H1 (cell line): Measurements from ENCODE around the gene CERT1. TPM values are rescaled to one million over a fixed set of nuclear protein-coding genes. Genes with fewer than 3 reads are reported as not detected.

Experiments
- CTCF ChIA-PET: fragments of 300-600 bp; sonication (Branson Sonifier 250); formaldehyde crosslinking; loops from one replicate; lab custom pipeline; 2021; ENCODE audit not compliant: partially characterized antibody; lab: Charles Lee
- POLR2A ChIA-PET: fragments of 300-600 bp; sonication (Branson Sonifier 250); formaldehyde crosslinking; loops from one replicate; lab custom pipeline; 2021; ENCODE audit warnings: inconsistent platforms; ENCODE audit not compliant: partially characterized antibody; lab: Charles Lee
- DNase-seq, 2 experiments: peaks; one replicate each; pipeline versions ENCODE4 v3.0.0 to v3.0.0-alpha.2; 2010 to 2022; ENCODE audit warnings: low spot score in 2 of 2, low read depth in 1 of 2, mixed read lengths in 1 of 2
- FAIRE-seq: peaks from 2 replicates; lab custom pipeline; 2011; peaks lifted over from hg19 to GRCh38; lab: Jason Lieb, UNC
- H2AFZ ChIP-seq: 2 replicates; pipeline ENCODE4 v1.8.1; 2012; ENCODE audit warnings: low read length, inconsistent platforms
- H2AK5ac ChIP-seq: 2 replicates; pipeline ENCODE4 v1.6.1; 2013; ENCODE audit warnings: low read depth, low read length
- H2BK120ac ChIP-seq: replicated peaks from 2 replicates; pipeline ENCODE3; 2013; ENCODE audit warnings: low read depth, low read length, inconsistent platforms
- H2BK12ac ChIP-seq: 2 replicates; pipeline ENCODE4 v1.6.1; 2013; ENCODE audit warnings: low read depth, low read length
- H2BK15ac ChIP-seq: 2 replicates; pipeline ENCODE4 v1.6.1; 2013; ENCODE audit warnings: low read length
- H2BK20ac ChIP-seq: 2 replicates; pipeline ENCODE4 v1.6.1; 2013; ENCODE audit warnings: low read length
- H2BK5ac ChIP-seq: 2 replicates; pipeline ENCODE4 v1.6.1; 2013; ENCODE audit warnings: low read depth, low read length
- H3K14ac ChIP-seq: 2 replicates; pipeline ENCODE4 v1.6.1; 2013; ENCODE audit warnings: inconsistent platforms; ENCODE audit not compliant: insufficient read length
- H3K18ac ChIP-seq: 2 replicates; pipeline ENCODE4 v1.6.1; 2013; ENCODE audit warnings: low read length; ENCODE audit errors: extremely low read depth
- H3K23ac ChIP-seq: 2 replicates; pipeline ENCODE4 v1.6.1; 2013; ENCODE audit warnings: inconsistent platforms; ENCODE audit not compliant: insufficient read length
- H3K23me2 ChIP-seq: 2 replicates; pipeline ENCODE4 v1.6.1; 2013; ENCODE audit warnings: low read depth, low read length
- H3K27ac ChIP-seq: 2 replicates; pipeline ENCODE4 v1.6.1; 2011; ENCODE audit warnings: low read depth, low read length, inconsistent platforms
- H3K27me3 ChIP-seq, 4 experiments: replicated peaks in 1 of 4; 1 replicate in 1 of 4; 2 replicates in 3 of 4; pipeline versions ENCODE4 v1.6.1 to v1.8.1; 2011 to 2013; ENCODE audit warnings: low read length in 3 of 4, mild to moderate bottlenecking in 3 of 4, inconsistent platforms in 2 of 4, mixed read lengths in 2 of 4, moderate library complexity in 1 of 4; ENCODE audit not compliant: control insufficient read depth in 3 of 4, insufficient read depth in 3 of 4; ENCODE audit errors: extremely low read depth in 1 of 4
- H3K36me3 ChIP-seq, 4 experiments: 2 replicates each; pipeline versions ENCODE4 v1.6.1 to v1.8.1; 2011 to 2013; ENCODE audit warnings: mild to moderate bottlenecking in 4 of 4, low read length in 3 of 4, moderate library complexity in 2 of 4, control low read depth in 1 of 4, inconsistent platforms in 1 of 4; ENCODE audit not compliant: insufficient read depth in 4 of 4, control insufficient read depth in 2 of 4
- H3K4ac ChIP-seq: replicated peaks from 2 replicates; pipeline ENCODE3; 2013; ENCODE audit warnings: low read length, low read depth, mixed read lengths, inconsistent platforms; ENCODE audit not compliant: insufficient read length
- H3K4me1 ChIP-seq, 4 experiments: replicated peaks in 1 of 4; 1 replicate in 1 of 4; 2 replicates in 3 of 4; pipeline versions ENCODE4 v1.6.1 to v1.8.1; 2011 to 2013; ENCODE audit warnings: low read length in 3 of 4, inconsistent platforms in 2 of 4, mixed read lengths in 1 of 4; ENCODE audit not compliant: insufficient read depth in 4 of 4, control insufficient read depth in 3 of 4
- H3K4me2 ChIP-seq, 2 experiments: 2 replicates each; pipeline versions ENCODE4 v1.6.1 to v1.8.1; 2011 to 2013; ENCODE audit warnings: low read depth in 2 of 2, low read length in 2 of 2, control low read depth in 1 of 2, inconsistent platforms in 1 of 2, mild to moderate bottlenecking in 1 of 2; ENCODE audit not compliant: insufficient read depth in 1 of 2
- H3K4me3 ChIP-seq, 4 experiments: fragments of 200-600, 300-600 bp in 1 of 4; sonication (generic), shearing (Covaris generic), sonication (Bioruptor Twin) in 1 of 4; 2 replicates each; pipeline versions ENCODE4 v1.5.1 to v1.8.1; 2011 to 2016; ENCODE audit warnings: low read length in 4 of 4, low read depth in 3 of 4, control low read depth in 2 of 4, inconsistent platforms in 2 of 4, mild to moderate bottlenecking in 2 of 4, mixed read lengths in 1 of 4, moderate library complexity in 1 of 4; ENCODE audit not compliant: insufficient read depth in 2 of 4; ENCODE audit errors: extremely low read depth in 1 of 4
- H3K56ac ChIP-seq: replicated peaks from 2 replicates; pipeline ENCODE3; 2013; ENCODE audit warnings: low read depth, mild to moderate bottlenecking, mixed read lengths, low read length, inconsistent platforms; ENCODE audit not compliant: insufficient read length
- H3K79me1 ChIP-seq: 2 replicates; pipeline ENCODE4 v1.6.1; 2013; ENCODE audit warnings: low read depth, low read length, control low read depth
- H3K79me2 ChIP-seq, 2 experiments: 2 replicates each; pipeline versions ENCODE4 v1.6.1 to v1.8.1; 2012 to 2013; ENCODE audit warnings: low read length in 2 of 2, mild to moderate bottlenecking in 2 of 2, inconsistent platforms in 1 of 2; ENCODE audit not compliant: insufficient read depth in 2 of 2, control insufficient read depth in 1 of 2
- H3K9ac ChIP-seq, 4 experiments: replicated peaks in 1 of 4; 1 replicate in 1 of 4; 2 replicates in 3 of 4; pipeline versions ENCODE4 v1.6.1 to v1.8.1; 2011 to 2013; ENCODE audit warnings: low read depth in 3 of 4, low read length in 3 of 4, control low read depth in 2 of 4, mild to moderate bottlenecking in 2 of 4, moderate library complexity in 2 of 4, inconsistent platforms in 1 of 4; ENCODE audit errors: extremely low read depth in 1 of 4
- H3K9me3 ChIP-seq, 2 experiments: 2 replicates each; pipeline versions ENCODE4 v1.6.1 to v1.8.1; 2012 to 2013; ENCODE audit warnings: mild to moderate bottlenecking in 2 of 2, moderate library complexity in 2 of 2, control low read depth in 1 of 2, inconsistent platforms in 1 of 2, low read depth in 1 of 2, low read length in 1 of 2, mixed read lengths in 1 of 2; ENCODE audit not compliant: insufficient read depth in 2 of 2
- H4K20me1 ChIP-seq, 2 experiments: replicated peaks in 1 of 2; 2 replicates each; pipeline versions ENCODE3 to v1.8.1; 2011 to 2013; ENCODE audit warnings: inconsistent platforms in 2 of 2, low read length in 2 of 2, mild to moderate bottlenecking in 1 of 2; ENCODE audit not compliant: insufficient read depth in 2 of 2, control insufficient read depth in 1 of 2
- H4K5ac ChIP-seq: 2 replicates; pipeline ENCODE4 v1.6.1; 2013; ENCODE audit warnings: low read length, low read depth, mixed read lengths, inconsistent platforms; ENCODE audit not compliant: insufficient read length
- H4K8ac ChIP-seq: 2 replicates; pipeline ENCODE4 v1.8.0; 2013; ENCODE audit warnings: mild to moderate bottlenecking, moderate library complexity, low read length, inconsistent platforms; ENCODE audit not compliant: insufficient read depth; ENCODE audit errors: extremely low read depth
- H4K91ac ChIP-seq: replicated peaks from 2 replicates; pipeline ENCODE3; 2013; ENCODE audit warnings: low read length, mixed read lengths, inconsistent platforms; ENCODE audit not compliant: insufficient read length
- CBX5 ChIP-seq: fragments of 300-800, 300-1000 bp; sonication (generic); IDR thresholded peaks from 2 replicates; pipeline ENCODE4 v1.7.1; 2016; ENCODE audit warnings: antibody characterized with exemption, low read length, low read depth
- CHD1 ChIP-seq: IDR thresholded peaks from 2 replicates; pipeline ENCODE4 v1.6.1; 2012; ENCODE audit warnings: low read depth, low read length, improper control_type of control experiment
- EP300 ChIP-seq, 2 experiments: IDR thresholded peaks; 1 replicate in 1 of 2; 2 replicates in 1 of 2; pipeline ENCODE4 v1.6.1; 2011 to 2012; ENCODE audit warnings: low read depth in 2 of 2, low read length in 2 of 2, mild to moderate bottlenecking in 2 of 2, borderline replicate concordance in 1 of 2, inconsistent platforms in 1 of 2, moderate library complexity in 1 of 2
- GABPA ChIP-seq: IDR thresholded peaks from 2 replicates; pipeline ENCODE4 v1.6.1; 2011; ENCODE audit warnings: mild to moderate bottlenecking, low read length, moderate library complexity, borderline replicate concordance; ENCODE audit not compliant: insufficient read depth
- JUN ChIP-seq: IDR thresholded peaks from 2 replicates; pipeline ENCODE4 v1.6.1; 2011; ENCODE audit warnings: low read depth, mild to moderate bottlenecking, improper control_type of control experiment, low read length
- RAD21 ChIP-seq, 2 experiments: IDR thresholded peaks in 1 of 2; conservative IDR thresholded peaks in 1 of 2; 2 replicates each; pipeline ENCODE4 v1.6.1; 2011; ENCODE audit warnings: low read depth in 2 of 2, low read length in 2 of 2, improper control_type of control experiment in 1 of 2, inconsistent platforms in 1 of 2, mild to moderate bottlenecking in 1 of 2, moderate library complexity in 1 of 2
- RBBP5 ChIP-seq: IDR thresholded peaks from 2 replicates; pipeline ENCODE4 v1.7.1; 2012; ENCODE audit warnings: low read depth, mild to moderate bottlenecking, inconsistent platforms, low read length, moderate library complexity, borderline replicate concordance
- RFX5 ChIP-seq: IDR thresholded peaks from 2 replicates; pipeline ENCODE4 v1.6.1; 2011; ENCODE audit warnings: low read depth, low read length, improper control_type of control experiment, borderline replicate concordance
- RNF2 ChIP-seq: fragments of 200-900, 300-1000 bp; sonication (generic); IDR thresholded peaks from 2 replicates; pipeline ENCODE4 v1.7.1; 2016; ENCODE audit warnings: borderline replicate concordance, low read depth, mild to moderate bottlenecking, antibody characterized with exemption, low read length; ENCODE audit not compliant: poor library complexity, severe bottlenecking; ENCODE audit errors: missing control alignments
- SIN3A ChIP-seq, 2 experiments: IDR thresholded peaks in 1 of 2; conservative IDR thresholded peaks in 1 of 2; 2 replicates each; pipeline ENCODE4 v1.6.1; 2011 to 2012; ENCODE audit warnings: low read length in 2 of 2, improper control_type of control experiment in 1 of 2, low read depth in 1 of 2, mild to moderate bottlenecking in 1 of 2
- SIX5 ChIP-seq: IDR thresholded peaks from 2 replicates; pipeline ENCODE4 v1.6.1; 2011; ENCODE audit warnings: mild to moderate bottlenecking, low read depth, low read length
- SP1 ChIP-seq: IDR thresholded peaks from 2 replicates; pipeline ENCODE4 v1.6.1; 2011; ENCODE audit warnings: low read depth, low read length
- SUZ12 ChIP-seq: fragments of 200-600 bp; sonication (generic); IDR thresholded peaks from 2 replicates; pipeline ENCODE4 v1.6.1; 2012; ENCODE audit warnings: mild to moderate bottlenecking, inconsistent platforms, low read length, moderate library complexity, mixed read lengths
- WGBS, 2 experiments: shearing (Covaris generic) in 1 of 2; methylation state at CpG; one replicate each; pipeline versions ENCODE4 v1.1.6 to v1.1.7; 2013 to 2015; ENCODE audit warnings: low lambda C conversion rate in 2 of 2, mixed read lengths in 2 of 2, inconsistent platforms in 1 of 2, low coverage in 1 of 2, missing lambda C conversion rate in 1 of 2; ENCODE audit not compliant: insufficient replicate concordance in 2 of 2, insufficient coverage in 1 of 2, insufficient read length in 1 of 2; ENCODE audit errors: extremely low coverage in 1 of 2, missing lambda C conversion rate in 1 of 2; 5-methylcytosine and 5-hydroxymethylcytosine counted together
- polyA plus RNA-seq, 7 experiments: library from polyadenylated mRNA; depleted of rRNA in 3 of 7; stranded (reverse) in 5 of 7; unstranded in 2 of 7; fragments of >200 nt in 5 of 7; fragments of 200-250 nt in 2 of 7; gene quantifications; 1 replicate in 5 of 7; 2 replicates in 1 of 7; 4 replicates in 1 of 7; pipeline versions ENCODE4 v1.2.1 to v1.2.3, GENCODE V29; 2011 to 2013; ENCODE audit warnings: missing spikeins in 2 of 7, mixed read lengths in 2 of 7
- total RNA-seq: library from RNA; stranded (reverse); fragmentation: NEBNext Ultra II Directional; extraction: Animal tissue kit (Norgen Biotek cat#: 25700); gene quantifications from 2 replicates; pipeline ENCODE4 v1.2.1, GENCODE V29; 2021

CERT1 gene
- total and polyA plus RNA-seq, 2 of the 8 experiments (the other 6 are each of a cell fraction or from before 2014, with no cell fraction given), result 7.8 to 55.3 TPM

DNA sequence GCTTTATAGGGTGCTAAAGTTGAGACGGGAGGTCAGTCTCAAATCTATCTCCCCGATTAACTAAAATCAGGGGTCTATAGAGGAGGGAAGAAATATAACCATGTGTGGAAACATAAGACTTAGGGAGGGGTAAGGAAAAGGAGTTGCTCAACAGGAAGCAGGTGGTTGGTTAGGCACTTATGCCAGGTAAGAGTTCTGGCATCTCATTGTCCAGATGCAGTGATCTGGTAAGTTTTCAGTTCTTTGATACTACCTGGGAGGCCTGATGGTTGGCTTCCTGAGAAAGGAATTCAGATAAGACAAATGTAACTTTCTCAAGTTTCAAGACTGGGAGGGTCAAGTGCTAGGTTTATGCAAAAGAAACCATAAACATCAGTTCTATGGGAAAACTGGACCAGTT lies 47.7 kb downstream of the CERT1 start:
- Histone ChIP-seq H4K20me1 (no peaks in the 10 kb centered on the region), H2BK5ac (peak overlapping the region; percentile 12; the same call in 1 of the 2 replicates)
- no peak for TF ChIP-seq RAD21 (IDR thresholded peaks at IDR 0.05 in 1 of 2, conservative IDR thresholded peaks at IDR 0.05 in 1 of 2; ENCODE audit: low read depth in 2 of 2, low read length in 2 of 2)
- no peak for TF ChIP-seq GABPA
- no peak for TF ChIP-seq SP1
- no peak for TF ChIP-seq RFX5
- TF ChIP-seq CHD1, result no peak
- no peak for TF ChIP-seq RBBP5
- no peak for TF ChIP-seq EP300 (IDR thresholded peaks at IDR 0.05; ENCODE audit: borderline replicate concordance in 1 of 2, low read depth in 2 of 2, low read length in 2 of 2)
- TF ChIP-seq JUN, result no peak
- TF ChIP-seq SUZ12, result no peak
- TF ChIP-seq CBX5, result no peak
- no peak for TF ChIP-seq RNF2
- no peak for TF ChIP-seq SIN3A (conservative IDR thresholded peaks at IDR 0.05 in 1 of 2, IDR thresholded peaks at IDR 0.05 in 1 of 2; ENCODE audit: low read depth in 1 of 2, low read length in 2 of 2)
- TF ChIP-seq SIX5, result no peak

More for the DNA sequence above, 47.7 kb downstream of the CERT1 start:
- Histone ChIP-seq H3K4me2 (no peak overlapping the region), H3K27ac (no peak overlapping the region), H3K14ac (no peak overlapping the region), H3K9me3 (no peaks in the 10 kb centered on the region), H4K8ac (no peak overlapping the region), H4K91ac (no peak overlapping the region), H2BK12ac (no peak overlapping the region), H3K9ac (no peak overlapping the region), H2AK5ac (no peak overlapping the region), H3K23me2 (no peaks in the 10 kb centered on the region), H3K27me3 (no peaks in the 10 kb centered on the region), H3K4me1 (peaks cover 0 to 6% (median 3%) of the 10 kb centered on the region in 4 experiments; a peak in 3 of 7 replicates), H3K36me3 (no peaks in the 10 kb centered on the region), H3K79me1 (peaks cover 4% of the 10 kb centered on the region; the same call in 1 of the 2 replicates), H3K23ac (no peak overlapping the region), H2BK120ac (no peak overlapping the region), H3K18ac (no peak overlapping the region), H4K5ac (no peak overlapping the region), H3K56ac (no peak overlapping the region), H2BK20ac (no peak overlapping the region), H2BK15ac (no peak overlapping the region), H3K4ac (no peak overlapping the region), H2AFZ (no peak overlapping the region), H3K4me3 (no peak overlapping the region), H3K79me2 (peaks cover 4 to 46% of the 10 kb centered on the region in 2 experiments)
- ChIA-PET CTCF (no interaction called here), POLR2A (no interaction called here)
- 76% methylated on average over 2 of the region's 2 CpGs; no CpG with 5 or more reads in 1 of the 2 experiments for WGBS, 2 experiments
- no peak for FAIRE-seq
- DNase-seq, result no peak
